ENCODE measurements around the gene FOXO4.

The FOXO4 gene

DNA sequence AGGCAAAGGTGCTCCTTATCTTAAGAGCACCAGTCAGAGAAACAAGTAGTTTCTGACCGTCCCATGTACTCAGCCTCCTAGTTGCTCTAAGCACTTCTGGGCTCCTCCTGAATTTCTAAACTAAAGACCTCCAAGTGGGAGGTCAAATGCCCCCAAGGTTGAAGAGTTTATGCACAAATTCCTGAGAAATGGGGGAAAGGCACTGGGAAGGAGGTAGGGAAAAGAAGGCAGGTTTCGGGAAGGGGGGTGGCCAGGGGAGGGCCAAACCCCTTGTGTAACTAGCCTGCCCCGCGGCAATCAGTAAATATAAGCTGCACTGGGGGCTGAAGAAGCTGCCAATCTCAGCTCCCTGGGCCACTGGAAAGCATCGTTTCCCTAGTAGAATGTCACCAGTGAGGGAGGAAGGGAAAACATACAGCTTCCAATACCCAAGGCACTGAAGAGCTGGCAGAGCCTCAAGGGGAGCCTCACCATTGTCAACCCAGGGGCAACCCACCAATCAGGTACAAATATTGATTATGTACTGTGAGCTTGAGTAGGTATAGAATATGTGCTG, 3.4 kb downstream of the FOXO4 start:
- DNase-seq (ENCODE audit: low read depth in 2 of 2), result no peak

DNA sequence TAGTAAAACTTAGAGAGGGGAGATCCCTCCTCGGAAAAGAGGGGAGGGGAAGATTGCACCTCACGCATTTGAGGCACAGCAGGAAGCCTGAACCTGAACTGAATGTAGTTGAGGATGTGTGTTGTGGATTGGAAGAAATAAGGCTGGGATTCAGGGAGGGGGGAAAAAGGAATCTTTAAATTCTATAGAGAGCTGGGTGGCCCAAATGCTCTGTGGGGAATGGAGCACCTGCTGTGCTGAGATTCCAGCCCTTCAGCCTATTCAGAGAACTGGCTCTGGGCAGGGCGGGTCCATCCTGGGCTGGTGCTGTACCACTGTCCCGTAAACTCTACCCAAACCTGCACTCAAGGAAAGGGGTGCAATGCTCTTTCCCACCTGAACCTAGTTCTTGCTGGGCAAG, 4.1 kb downstream of the FOXO4 start:
- DNase-seq (ENCODE audit: low read depth in 2 of 2), result no peak

- no peak for DNase-seq (ENCODE audit: low read depth in 2 of 2)
Measured at GRCh38 chrX:71100581-71101505, 5.2 kb downstream of the FOXO4 start.

- DNase-seq (ENCODE audit: low read depth in 2 of 2), result no peak
Measured at GRCh38 chrX:71102292-71102691, 6.6 kb downstream of the FOXO4 start.

DNA sequence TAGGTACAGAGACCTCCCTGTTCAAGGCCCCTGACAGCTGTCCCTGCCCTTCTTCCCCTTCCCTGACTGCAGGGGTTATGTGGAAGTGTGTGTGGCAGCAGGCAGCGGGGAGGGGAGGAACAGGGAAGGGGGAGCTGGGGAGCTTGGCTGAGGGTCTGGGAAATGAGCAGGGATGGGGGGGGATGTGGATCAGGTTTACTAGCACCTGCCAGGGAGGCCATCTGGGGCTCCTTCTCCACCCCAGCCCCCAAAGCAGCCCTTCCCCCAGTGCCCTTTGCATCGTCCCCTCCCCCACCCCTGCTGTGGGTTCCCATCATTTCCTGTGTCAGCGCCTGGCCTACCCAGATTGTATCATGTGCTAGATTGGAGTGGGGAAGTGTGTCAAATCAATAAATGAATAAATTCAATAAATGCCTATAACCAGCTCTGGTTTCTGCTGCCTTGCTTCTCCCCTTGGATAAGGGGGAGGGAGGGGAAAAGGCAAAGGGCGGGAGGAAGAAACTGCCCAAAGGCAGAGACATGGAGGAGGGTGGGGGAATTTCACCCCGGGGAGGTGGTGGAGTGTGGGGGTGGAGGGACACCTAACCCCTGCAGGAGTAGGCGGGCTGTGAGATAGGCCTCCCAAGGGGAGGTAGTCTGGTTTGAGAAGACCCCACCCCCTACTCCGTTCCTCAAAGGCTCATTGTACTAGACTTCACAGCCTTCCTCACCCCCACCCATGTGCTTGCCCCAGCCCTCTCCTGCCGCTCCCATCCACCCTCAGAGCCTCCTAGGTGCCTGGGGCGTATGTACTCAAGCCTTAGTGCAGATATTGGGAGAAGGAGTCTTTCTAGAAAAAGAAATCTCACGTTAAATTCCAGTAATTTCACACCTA, 7.7 kb downstream of the FOXO4 start:
- DNase-seq (ENCODE audit: low read depth in 2 of 2), result no peak

DNA sequence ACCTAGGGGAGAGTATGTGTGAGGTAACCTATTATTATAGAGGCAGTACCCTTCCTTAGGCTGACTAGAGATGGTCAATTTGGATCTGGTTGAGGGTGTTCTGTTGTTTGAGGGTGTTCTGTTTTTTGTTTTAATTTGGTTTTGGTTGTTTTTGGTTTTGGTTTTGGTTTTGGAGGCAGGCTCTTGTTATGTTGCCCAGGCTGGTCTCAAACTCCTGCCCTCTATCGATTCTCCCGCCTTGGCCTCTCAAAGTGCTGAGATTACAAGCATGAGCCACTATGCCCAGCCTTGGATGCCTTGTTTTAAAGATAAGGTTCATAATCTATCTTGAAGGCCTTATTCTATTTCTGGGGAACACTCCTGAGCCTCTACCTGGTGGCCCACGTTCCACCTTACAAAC, 10.0 kb downstream of the FOXO4 start:
- DNase-seq (ENCODE audit: low read depth in 2 of 2), result no peak

GRCh38 chrX:71106427-71106826, 10.8 kb downstream of the FOXO4 start, which contains the start of gene CXorf65:
CXorf65 (minus strand) TSS chrX:71106740; CDS start chrX:71106556, 184 bp downstream.
- DNase-seq (ENCODE audit: low read depth in 2 of 2), result no peak

GRCh38 chrX:71107245-71107644, 11.6 kb downstream of the FOXO4 start:
- DNase-seq (ENCODE audit: low read depth in 2 of 2), result no peak

DNA sequence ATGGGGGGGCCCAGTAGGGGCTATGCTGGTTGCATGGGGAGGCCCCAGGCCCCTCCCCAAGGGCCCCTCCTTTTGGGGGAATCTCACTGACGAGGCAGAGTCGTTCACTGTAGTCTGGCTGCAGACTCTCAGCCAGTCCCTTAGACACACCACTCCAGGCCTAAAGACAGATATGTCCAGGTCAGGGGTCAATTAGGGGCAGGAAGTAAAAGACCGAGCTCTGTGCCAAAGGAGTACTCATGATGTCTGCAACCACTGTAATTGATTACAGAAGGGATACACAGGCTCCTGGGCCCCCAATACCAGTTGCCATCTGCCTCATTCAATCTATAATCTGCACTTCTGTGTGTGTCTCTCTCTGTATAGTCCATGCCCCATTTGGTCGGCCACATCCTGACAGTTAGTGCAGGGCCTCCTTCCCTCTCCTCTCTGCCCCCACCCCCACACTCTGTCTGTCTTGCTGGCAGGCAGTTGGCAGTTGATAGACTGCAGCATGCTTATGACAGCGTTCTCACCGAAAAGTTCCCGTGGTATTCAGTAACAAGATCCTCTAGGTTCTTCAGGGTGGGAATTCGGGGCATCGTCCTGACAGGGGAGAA, 12.2 kb downstream of the FOXO4 start:
- DNase-seq (ENCODE audit: low read depth in 2 of 2), result no peak

DNA sequence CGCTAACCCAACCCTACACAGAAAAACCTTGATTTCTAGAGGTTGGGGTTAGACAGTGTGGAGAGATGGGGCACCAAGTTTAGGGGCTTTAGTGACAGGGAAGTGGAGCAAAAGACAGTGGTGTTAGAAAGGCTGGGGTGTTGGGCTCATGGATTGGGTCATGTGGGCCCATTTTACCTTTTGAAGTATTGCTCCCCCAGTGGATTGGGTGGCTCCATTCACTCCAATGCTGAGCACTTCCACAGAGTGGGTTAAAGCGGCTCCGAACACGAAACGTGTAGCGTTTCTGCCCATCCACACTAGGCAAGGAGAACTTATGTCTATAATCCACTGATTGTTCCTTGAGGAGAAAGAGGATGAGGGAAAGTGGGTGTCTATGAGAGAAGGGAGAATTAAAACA, 13.4 kb downstream of the FOXO4 start:
- no peak for DNase-seq (ENCODE audit: low read depth in 2 of 2)

GRCh38 chrX:71111141-71111843, 15.6 kb downstream of the FOXO4 start, which contains the start of gene IL2RG:
IL2RG (minus strand) TSS chrX:71111577; CDS start chrX:71111539, 38 bp downstream.
- DNase-seq (ENCODE audit: low read depth in 2 of 2), result peak in 1 of 2 donors; percentile 66

- no peak for DNase-seq (ENCODE audit: low read depth in 2 of 2)
Measured at GRCh38 chrX:71111921-71112431, 16.3 kb downstream of the FOXO4 start.

DNA sequence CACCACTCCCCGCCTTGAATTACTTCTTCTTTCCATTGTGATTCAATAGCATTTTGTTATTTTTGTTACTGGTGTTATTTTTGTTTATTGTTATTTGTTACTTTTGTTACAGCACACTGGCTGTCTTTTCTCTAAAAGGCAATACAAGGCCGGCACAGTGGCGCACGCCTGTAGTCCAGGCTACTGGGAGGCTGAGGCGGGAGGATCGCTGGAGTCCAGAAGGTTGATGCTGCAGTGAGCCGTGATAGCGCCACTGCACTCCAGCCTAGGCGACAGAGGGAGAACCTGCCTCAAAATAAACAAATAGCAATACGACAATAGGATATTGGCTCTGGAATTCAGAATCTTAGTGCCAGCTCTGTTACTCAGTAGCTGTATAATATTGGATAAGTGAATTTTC, 21.7 kb downstream of the FOXO4 start:
- no peak for DNase-seq (ENCODE audit: low read depth in 2 of 2)

DNA sequence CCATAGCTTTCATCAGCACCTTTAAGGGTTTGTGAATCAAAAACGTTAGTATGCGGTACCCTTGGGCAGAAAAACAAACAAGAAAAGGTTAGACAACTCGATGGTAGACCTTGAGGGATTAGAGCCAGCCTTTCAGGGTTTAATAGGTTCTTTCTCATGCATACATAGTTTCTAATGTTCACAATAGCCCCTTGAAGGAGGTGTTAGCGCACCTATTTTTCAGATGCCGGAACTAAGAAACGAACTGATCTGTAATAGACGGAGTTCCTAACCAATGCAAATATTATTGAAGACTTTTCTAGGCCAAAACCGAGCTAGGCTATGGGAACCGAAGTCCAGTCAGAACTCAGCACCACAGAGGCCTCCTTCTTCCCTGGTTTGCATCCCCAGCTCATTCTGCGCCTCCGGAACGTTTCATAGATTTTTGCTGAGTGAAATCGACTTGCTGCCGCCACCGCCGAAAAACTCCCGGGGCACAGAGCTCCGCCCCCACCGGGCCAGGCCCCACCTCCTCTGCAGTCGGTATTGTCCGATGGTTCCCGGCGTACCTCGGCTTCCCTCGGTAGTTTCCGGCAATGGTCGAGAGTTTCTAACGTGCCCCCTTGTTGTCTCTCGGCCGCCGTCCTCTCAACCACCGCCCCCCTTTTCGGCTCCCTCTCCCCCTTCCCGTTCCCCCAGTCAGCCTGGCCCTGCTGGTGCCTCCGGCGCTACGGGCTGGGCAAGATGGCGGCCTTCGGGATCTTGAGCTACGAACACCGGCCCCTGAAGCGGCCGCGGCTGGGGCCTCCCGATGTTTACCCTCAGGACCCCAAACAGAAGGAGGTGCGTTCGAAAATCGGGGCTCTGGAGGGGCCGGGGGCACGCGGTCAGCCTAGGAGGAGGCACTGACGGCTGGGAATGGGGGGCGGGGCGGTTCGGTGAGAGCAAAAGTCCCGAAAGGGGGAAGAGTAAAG, 22.7 kb downstream of the FOXO4 start, which contains the start of gene MED12:
MED12 (plus strand) TSS at position 565 of the 953 bp plus-strand sequence; CDS start at position 724, 159 bp downstream.
- DNase-seq (ENCODE audit: low read depth in 2 of 2), result peak; percentile 67 to 76

DNA sequence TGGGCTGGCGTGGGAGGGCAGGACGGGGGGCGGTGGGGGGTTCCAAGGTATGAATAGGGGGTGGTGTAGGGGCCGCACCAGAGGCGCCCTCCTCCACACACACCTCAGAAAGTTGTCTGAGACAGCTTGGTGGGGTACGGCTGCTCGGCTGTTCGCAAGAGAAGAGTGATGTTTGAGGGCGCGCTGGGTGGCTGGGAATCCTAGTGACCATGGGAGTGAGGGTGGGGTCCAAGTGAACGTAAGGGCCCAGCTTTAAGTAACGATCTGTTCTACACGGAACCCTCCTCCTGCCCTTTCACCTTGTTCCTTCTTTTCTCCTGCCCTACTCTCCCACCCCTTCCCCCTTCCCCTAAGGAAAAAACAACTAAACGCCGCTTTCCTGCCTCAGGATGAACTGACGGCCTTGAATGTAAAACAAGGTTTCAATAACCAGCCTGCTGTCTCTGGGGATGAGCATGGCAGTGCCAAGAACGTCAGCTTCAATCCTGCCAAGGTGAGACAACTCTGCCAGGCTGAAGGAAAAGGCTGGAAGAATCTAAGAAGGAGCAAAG, 23.4 kb downstream of the FOXO4 start:
- DNase-seq (ENCODE audit: low read depth in 2 of 2), result no peak

DNA sequence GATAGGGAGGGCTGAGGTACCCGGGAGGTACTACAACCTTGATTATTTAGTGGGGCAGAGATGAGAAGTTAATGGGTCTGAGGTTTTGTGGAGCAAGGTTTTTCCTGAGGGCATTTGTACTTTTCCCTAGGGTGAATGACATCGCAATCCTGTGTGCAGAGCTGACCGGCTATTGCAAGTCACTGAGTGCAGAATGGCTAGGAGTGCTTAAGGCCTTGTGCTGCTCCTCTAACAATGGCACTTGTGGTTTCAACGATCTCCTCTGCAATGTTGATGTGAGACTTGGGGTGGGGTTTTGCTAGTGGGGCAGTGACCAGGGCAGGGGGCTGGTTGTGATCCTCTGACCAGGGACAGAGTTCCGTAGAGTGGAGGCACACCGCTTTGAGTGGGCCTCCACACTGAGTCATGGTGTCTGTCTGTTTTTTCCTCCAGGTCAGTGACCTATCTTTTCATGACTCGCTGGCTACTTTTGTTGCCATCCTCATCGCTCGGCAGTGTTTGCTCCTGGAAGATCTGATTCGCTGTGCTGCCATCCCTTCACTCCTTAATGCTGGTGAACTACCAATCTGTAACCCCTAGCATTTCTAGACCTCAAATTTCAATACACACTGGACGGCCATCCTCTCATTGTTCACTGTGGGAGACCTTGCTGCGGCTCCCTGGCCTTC, 32.6 kb downstream of the FOXO4 start:
- DNase-seq (ENCODE audit: low read depth in 2 of 2), result no peak

- DNase-seq (ENCODE audit: low read depth in 2 of 2), result peak; percentile 67 to 75
Measured at GRCh38 chrX:71128915-71129765, 33.5 kb downstream of the FOXO4 start.

DNA sequence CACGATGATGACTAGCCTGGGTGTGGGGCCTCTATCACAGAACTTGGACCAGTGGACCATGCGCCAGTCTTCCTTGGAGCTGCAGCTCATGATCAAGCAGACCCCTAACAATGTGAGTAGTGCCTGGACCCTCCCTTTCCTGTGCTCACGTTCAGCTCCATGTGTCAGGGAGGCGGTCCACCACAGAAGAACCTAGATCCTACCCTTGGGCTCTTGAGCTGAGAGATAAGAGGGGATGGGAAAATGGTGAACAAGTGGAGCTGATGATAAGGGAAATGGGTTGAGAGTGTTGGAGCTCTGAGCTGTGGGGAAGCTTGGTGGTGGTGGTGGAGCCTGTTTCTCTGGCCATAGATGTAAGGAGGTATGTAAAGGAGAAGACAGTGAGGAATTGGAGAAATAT, 35.9 kb downstream of the FOXO4 start:
- no peak for DNase-seq (ENCODE audit: low read depth in 2 of 2)
